ENCODE measurements around the gene NFIL3. TPM values are rescaled to one million over a fixed set of nuclear protein-coding genes. Genes with fewer than 3 reads are reported as not detected.

NFIL3 gene
- total and polyA plus RNA-seq, 2 of the 4 experiments (the other 2 are of a cell fraction), result 27.6 to 27.7 TPM

GRCh38 chr9:91361291-91362050, 62.2 kb downstream of the NFIL3 start, which contains the start of gene AUH:
Gene AUH (minus strand): TSS chr9:91361918. CDS start chr9:91361889, 29 bp downstream.
- peak within 1 kb of the TSS; percentile 74 for H2BK5ac ChIP-seq (ENCODE audit: low read depth, low read length, poor library complexity, severe bottlenecking)
- TF ChIP-seq POLR2A (IDR thresholded peaks at IDR 0.05; ENCODE audit: low read depth, low read length) (peak; percentile 75; the same call in 1 of the 2 replicates), FOS (IDR thresholded peaks at IDR 0.05; ENCODE audit: low read depth, low read length) (no peak), ELK1 (IDR thresholded peaks at IDR 0.05; ENCODE audit: borderline replicate concordance, low read depth, low read length) (no peak), SMC3 (IDR thresholded peaks at IDR 0.05; ENCODE audit: low read depth, low read length) (no peak), MXI1 (IDR thresholded peaks at IDR 0.05; ENCODE audit: borderline replicate concordance, low read depth, low read length) (peak; percentile 87; the same call in 1 of the 2 replicates), BHLHE40 (IDR thresholded peaks at IDR 0.05; ENCODE audit: low read depth, low read length) (no peak), MAZ (IDR thresholded peaks at IDR 0.05; ENCODE audit: borderline replicate concordance, low read depth, low read length) (peak; percentile 96; the same call in 1 of the 2 replicates), CEBPB (IDR thresholded peaks at IDR 0.05; ENCODE audit: low read depth, low read length) (no peak), MAFK (IDR thresholded peaks at IDR 0.05; ENCODE audit: low read depth, low read length) (no peak)
- in situ Hi-C loops (cut with MboI; ENCODE audit: low sequenced_read_pairs) (no loop called here), intact Hi-C loops (cut with micrococcal nuclease) (loop anchor here (2.0 kb wide), 1 partner anchor 61 kb away; the partner anchor contains the start of gene NFIL3), dilution Hi-C loops (cut with HindIII; ENCODE audit: low sequenced_read_pairs, unreplicated experiment) (no loop called here)
- H3K4ac ChIP-seq (ENCODE audit: low read depth, low read length), result peak within 1 kb of the TSS; percentile 67
- peak within 1 kb of the TSS; percentile 97 for H4K8ac ChIP-seq (ENCODE audit: low read depth in 2 of 2, low read length in 2 of 2)
- H2BK20ac ChIP-seq (ENCODE audit: low read depth, low read length), result peak within 1 kb of the TSS; percentile 73
- WGBS, 2 experiments (ENCODE audit: extremely low coverage in 2 of 2, insufficient read length in 1 of 2), result 0% methylated on average over 33 of the region's 82 CpGs; no CpG with 5 or more reads in 1 of the 2 experiments
- DNase-seq (peak; percentile 67), ATAC-seq (ENCODE audit: low read depth) (peak; percentile 100)
- H2AK9ac ChIP-seq (replicated peaks; ENCODE audit: low read depth, low read length, poor library complexity), result peak within 1 kb of the TSS; percentile 81
- H3K27ac ChIP-seq (ENCODE audit: insufficient read depth, low read length), result peak within 1 kb of the TSS; percentile 80
- peak within 1 kb of the TSS; percentile 24; the same call in 1 of the 2 replicates for H3K56ac ChIP-seq (ENCODE audit: extremely low read depth, insufficient read depth, low read length)
- 0 out of 2 replicates have a peak, but pooled peaks cover 1% of the 10 kb centered on the region for H3K36me3 ChIP-seq (ENCODE audit: control insufficient read depth, insufficient read depth, low read length)
- peak within 1 kb of the TSS; percentile 84 for H3K23ac ChIP-seq (ENCODE audit: low read depth, low read length)
- H4K5ac ChIP-seq (ENCODE audit: low read depth, low read length), result peak within 1 kb of the TSS; percentile 96
- no TSS peak for BruUV-seq (replicated peaks)
- no peaks in the 10 kb centered on the region for H3K27me3 ChIP-seq (ENCODE audit: control insufficient read depth, insufficient read depth, low read length)
- H3K4me3 ChIP-seq (ENCODE audit: insufficient read depth, low read depth, low read length), result peak within 1 kb of the TSS; percentile 100
- peak within 1 kb of the TSS; percentile 60 for H3K14ac ChIP-seq (replicated peaks; ENCODE audit: low read depth, low read length)
- H3K9ac ChIP-seq (ENCODE audit: low read depth, low read length), result peak within 1 kb of the TSS; percentile 87
- peaks cover 6% of the 10 kb centered on the region for H3K4me1 ChIP-seq (ENCODE audit: control insufficient read depth, insufficient read depth, low read length)
- peak within 1 kb of the TSS; percentile 56 for H4K91ac ChIP-seq (ENCODE audit: insufficient read depth, low read depth, low read length)
- peak within 1 kb of the TSS; percentile 71; the same call in 1 of the 3 replicates for H2BK15ac ChIP-seq (ENCODE audit: low read depth, low read length)
- H3K79me1 ChIP-seq (ENCODE audit: low read depth in 1 of 2, low read length in 2 of 2), result peaks cover 24 to 54% of the 10 kb centered on the region in 2 experiments
- peak within 1 kb of the TSS; percentile 99 for H3K4me2 ChIP-seq (ENCODE audit: low read depth, low read length)
- H4K20me1 ChIP-seq (ENCODE audit: insufficient read depth, low read length), result no peaks in the 10 kb centered on the region
- no peaks in the 10 kb centered on the region for H3K9me3 ChIP-seq (ENCODE audit: control insufficient read depth, insufficient read depth, low read length)
- CTCF ChIA-PET, result interaction anchor here (2.1 kb wide), 1 partner anchor 272 kb away, joined by 6 read pairs; no protein-coding TSS in a partner anchor
- POLR2A ChIA-PET (ENCODE audit: unreplicated experiment), result no interaction called here
- H3K18ac ChIP-seq (ENCODE audit: low read depth, low read length), result peak within 1 kb of the TSS; percentile 51
- peak within 1 kb of the TSS; percentile 72 for H2BK120ac ChIP-seq (ENCODE audit: low read depth, low read length)
- H3K9me1 ChIP-seq (ENCODE audit: insufficient read depth, low read length), result peaks cover 16% of the 10 kb centered on the region
- H2AFZ ChIP-seq (replicated peaks; ENCODE audit: low read length, poor library complexity), result peak within 1 kb of the TSS; percentile 96
- 0 out of 2 replicates have a peak within 1 kb of the TSS, but pooled peaks have one; percentile 2 for H2AK5ac ChIP-seq (ENCODE audit: low read depth, low read length)
